HEK293 (cell line): ENCODE measurements around the gene CDCA4.
A peak's percentile ranks its signal among the peaks of the same experiment; 100 is the strongest.

Source experiments
- CTCF ChIA-PET: fragments of 350-600 bp; formaldehyde crosslinking; extraction: SDS; loops from one replicate; lab custom pipeline; 2021; ENCODE audit warnings: antibody characterized with exemption; lab: Yijun Ruan, JAX
- POLR2A ChIA-PET: fragments of 300-600 bp; formaldehyde crosslinking; extraction: SDS; loops from one replicate; lab custom pipeline; 2020; ENCODE audit warnings: antibody characterized with exemption, inconsistent platforms; lab: Yijun Ruan, JAX
- H3K27ac ChIP-seq: fragments of 200-500 bp; sonication (Bioruptor generic); 2 replicates; pipeline ENCODE4 v1.5.1; 2014; ENCODE audit warnings: low read depth, low read length, control low read depth, inconsistent platforms; ENCODE audit errors: extremely low read depth
- H3K36me3 ChIP-seq, 2 experiments: fragments of 200-500 bp in 1 of 2; sonication (Bioruptor generic) in 1 of 2; 1 replicate in 1 of 2; 2 replicates in 1 of 2; pipeline ENCODE4 v1.5.1; 2014 to 2017; ENCODE audit warnings: inconsistent platforms in 2 of 2, low read length in 2 of 2; ENCODE audit not compliant: control insufficient read depth in 2 of 2, insufficient read depth in 1 of 2
- H3K4me1 ChIP-seq: fragments of 200-500 bp; sonication (Bioruptor generic); 2 replicates; pipeline ENCODE4 v1.5.1; 2014; ENCODE audit warnings: mild to moderate bottlenecking, low read length, inconsistent platforms; ENCODE audit not compliant: control insufficient read depth, insufficient read depth
- H3K4me3 ChIP-seq: 2 replicates; pipeline ENCODE4 v1.5.1; 2011; ENCODE audit warnings: low read depth, mild to moderate bottlenecking, control low read depth, low read length, moderate library complexity
- H3K9me3 ChIP-seq: fragments of 200-500 bp; sonication (Bioruptor generic); 2 replicates; pipeline ENCODE4 v1.5.1; 2014; ENCODE audit warnings: low read depth, low read length, inconsistent platforms; ENCODE audit not compliant: control insufficient read depth, insufficient read depth
- IKZF3 ChIP-seq: fragments of 450-650 bp; IDR thresholded peaks from 2 replicates; pipeline ENCODE4 v1.5.0; 2018; ENCODE audit warnings: missing biosample characterization, mild to moderate bottlenecking, missing genetic modification characterization, moderate library complexity
- RBAK ChIP-seq: fragments of 450-650 bp; formaldehyde crosslinking; IDR thresholded peaks from 2 replicates; pipeline ENCODE4 v1.5.1; 2016; ENCODE audit warnings: missing biosample characterization, missing genetic modification characterization
- SCRT2 ChIP-seq: fragments of 450-650 bp; formaldehyde crosslinking; IDR thresholded peaks from 2 replicates; pipeline ENCODE4 v1.5.1; 2016; ENCODE audit warnings: missing biosample characterization, missing genetic modification characterization
- TCF7L2 ChIP-seq: IDR thresholded peaks from 2 replicates; pipeline ENCODE4 v1.6.1; 2011; ENCODE audit warnings: low read depth, mild to moderate bottlenecking, inconsistent platforms, low read length, moderate library complexity, borderline replicate concordance
- ZBTB17 ChIP-seq: fragments of 450-650 bp; formaldehyde crosslinking; IDR thresholded peaks from 2 replicates; pipeline ENCODE4 v1.5.1; 2016; ENCODE audit warnings: missing biosample characterization, missing genetic modification characterization
- ZNF140 ChIP-seq: fragments of 450-650 bp; formaldehyde crosslinking; IDR thresholded peaks from 2 replicates; pipeline ENCODE4 v1.5.1; 2016; ENCODE audit warnings: missing biosample characterization, missing genetic modification characterization
- ZNF600 ChIP-seq: fragments of 450-650 bp; formaldehyde crosslinking; IDR thresholded peaks from 2 replicates; pipeline ENCODE4 v1.5.1; 2016; ENCODE audit warnings: missing biosample characterization, missing genetic modification characterization
- ZNF624 ChIP-seq: fragments of 450-650 bp; formaldehyde crosslinking; IDR thresholded peaks from 2 replicates; pipeline ENCODE4 v1.5.1; 2017; ENCODE audit warnings: missing biosample characterization, missing genetic modification characterization
- ZSCAN5A ChIP-seq: fragments of 450-650 bp; formaldehyde crosslinking; IDR thresholded peaks from 2 replicates; pipeline ENCODE4 v1.5.1; 2016; ENCODE audit warnings: missing biosample characterization, missing genetic modification characterization
- TF ChIP-seq, protein P1 (sequence below): fragments of 450-650 bp; formaldehyde crosslinking; IDR thresholded peaks from 2 replicates; pipeline ENCODE4 v1.5.1; 2016; ENCODE audit warnings: missing biosample characterization, missing genetic modification characterization

Gene CDCA4

DNA sequence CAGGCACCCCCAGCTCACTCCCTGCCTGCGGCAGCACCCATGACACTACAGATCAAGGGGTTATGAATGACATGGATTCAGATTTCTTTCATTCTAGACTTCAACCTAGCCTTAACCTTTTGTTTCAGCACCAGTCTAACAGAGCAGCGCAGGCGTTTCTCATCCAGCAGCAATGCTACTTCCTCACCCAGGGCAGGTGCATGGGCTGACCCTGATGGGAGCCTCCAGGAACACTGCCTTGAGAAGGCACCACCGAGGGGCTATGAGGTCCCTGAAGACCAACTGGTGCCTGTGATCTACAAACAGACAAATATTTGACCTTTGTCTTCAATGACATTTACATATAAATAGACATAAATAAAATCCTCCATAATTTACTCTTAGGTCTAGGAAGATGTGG lies 10.8 kb downstream of the CDCA4 start:
- Histone ChIP-seq H3K9me3 (no peaks in the 10 kb centered on the region), H3K36me3 (peaks cover 15 to 67% of the 10 kb centered on the region in 2 experiments), H3K27ac (no peak overlapping the region), H3K4me1 (peaks cover 9% of the 10 kb centered on the region), H3K4me3 (no peak overlapping the region)
- CTCF ChIA-PET = interaction anchor here (1.3 kb wide), 1 partner anchor 184 kb away, joined by 3 read pairs; no protein-coding TSS in a partner anchor
- POLR2A ChIA-PET = interaction anchor here (1.5 kb wide), 1 partner anchor 11 kb away, joined by 3 read pairs; the partner anchor contains the start of gene CDCA4
- no peak for TF ChIP-seq ZSCAN5A (tag by site-specific recombination)
- TF ChIP-seq, protein P1, sequence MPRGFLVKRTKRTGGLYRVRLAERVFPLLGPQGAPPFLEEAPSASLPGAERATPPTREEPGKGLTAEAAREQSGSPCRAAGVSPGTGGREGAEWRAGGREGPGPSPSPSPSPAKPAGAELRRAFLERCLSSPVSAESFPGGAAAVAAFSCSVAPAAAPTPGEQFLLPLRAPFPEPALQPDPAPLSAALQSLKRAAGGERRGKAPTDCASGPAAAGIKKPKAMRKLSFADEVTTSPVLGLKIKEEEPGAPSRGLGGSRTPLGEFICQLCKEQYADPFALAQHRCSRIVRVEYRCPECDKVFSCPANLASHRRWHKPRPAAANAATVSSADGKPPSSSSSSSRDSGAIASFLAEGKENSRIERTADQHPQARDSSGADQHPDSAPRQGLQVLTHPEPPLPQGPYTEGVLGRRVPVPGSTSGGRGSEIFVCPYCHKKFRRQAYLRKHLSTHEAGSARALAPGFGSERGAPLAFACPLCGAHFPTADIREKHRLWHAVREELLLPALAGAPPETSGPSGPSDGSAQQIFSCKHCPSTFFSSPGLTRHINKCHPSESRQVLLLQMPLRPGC (tag by site-specific recombination) = no peak
- no peak for TF ChIP-seq ZNF140 (tag by site-specific recombination)
- TF ChIP-seq TCF7L2 = no peak

DNA sequence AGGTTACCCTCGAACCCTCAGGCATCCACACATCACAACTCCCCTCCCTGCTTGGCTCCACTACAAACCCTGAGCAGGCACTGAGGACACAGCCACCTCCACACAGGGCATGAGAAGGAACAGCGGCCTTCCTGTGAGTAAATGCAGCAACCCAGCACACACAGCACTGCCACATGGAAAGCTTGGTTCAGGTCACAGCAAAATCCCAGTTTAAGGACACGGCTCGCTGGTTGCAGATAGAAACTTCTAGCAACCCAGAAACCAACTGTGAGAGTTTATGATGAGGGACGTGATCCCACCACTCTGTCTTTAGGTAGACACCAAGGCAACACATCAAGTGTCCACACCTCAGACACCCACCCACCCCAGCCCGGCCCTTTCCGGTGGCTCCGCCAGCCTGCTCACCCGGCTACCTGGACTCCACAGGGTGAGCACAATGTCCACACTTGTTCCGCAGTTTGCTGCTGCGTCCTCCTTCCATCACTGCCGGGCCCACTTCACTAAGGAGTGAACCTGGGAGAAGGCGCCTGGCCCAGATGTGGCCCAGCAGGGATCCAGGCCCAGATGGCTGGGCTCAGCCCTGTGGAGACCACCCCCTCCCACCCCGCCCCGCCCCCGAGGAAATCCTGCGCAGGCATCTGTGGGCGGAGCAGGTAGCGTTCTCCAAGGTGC lies 13.2 kb downstream of the CDCA4 start:
- Histone ChIP-seq H3K4me1 (no peaks in the 10 kb centered on the region), H3K36me3 (peaks cover 15 to 61% of the 10 kb centered on the region in 2 experiments), H3K4me3 (no peak overlapping the region), H3K27ac (0 out of 2 replicates have a peak overlapping the region, but pooled peaks have one; percentile 16), H3K9me3 (no peaks in the 10 kb centered on the region)
- ChIA-PET POLR2A (interaction anchor here (0.7 to 3.1 kb wide), 2 partner anchors 11 to 13 kb away, joined by 3 to 9 read pairs; partner anchors contain the start of gene CDCA4), CTCF (interaction anchor here (0.6 to 3.2 kb wide), 3 partner anchors 38 to 77 kb away, joined by 3 to 15 read pairs (median 4); no protein-coding TSS in a partner anchor)
- TF ChIP-seq ZNF624 (tag by site-specific recombination) = no peak
- TF ChIP-seq ZBTB17 (tag by site-specific recombination) = peak; percentile 10; the same call in 1 of the 2 replicates

DNA sequence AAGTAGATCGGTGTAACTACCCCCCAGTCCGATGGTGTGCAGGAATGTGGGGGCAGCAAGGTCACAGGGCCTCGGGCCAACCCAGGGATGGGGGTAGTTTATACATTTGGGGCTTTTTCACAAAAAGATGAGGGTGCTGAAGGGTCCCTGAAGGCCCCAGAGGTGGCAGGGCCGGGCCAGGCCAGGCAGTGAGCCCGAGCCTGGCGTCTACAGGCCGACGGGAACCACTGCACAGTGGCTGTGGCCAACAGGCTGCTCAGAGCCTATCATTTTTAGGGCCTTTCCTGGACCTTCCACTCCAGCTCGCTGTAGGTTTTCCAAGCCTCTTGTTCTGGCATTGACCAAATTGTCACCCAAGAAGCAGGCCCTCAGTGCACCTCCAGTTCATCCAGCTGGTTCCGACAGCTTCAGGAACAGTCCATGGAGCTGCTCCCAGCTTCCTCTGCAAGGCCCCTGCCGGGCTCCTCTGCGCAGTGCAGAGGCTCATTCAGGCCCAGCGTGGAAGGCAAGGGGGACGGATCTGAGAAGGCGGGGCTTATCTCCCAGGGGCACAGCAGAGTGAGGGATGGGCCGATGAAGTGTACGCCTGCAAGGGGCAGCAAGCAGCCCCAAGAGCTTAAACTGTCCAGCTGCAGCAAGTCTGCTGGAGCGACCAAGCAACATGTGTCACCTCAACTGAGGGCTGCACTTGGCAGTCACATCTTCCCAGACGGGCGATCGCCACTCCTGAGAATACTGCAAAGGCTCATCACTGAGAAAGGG lies 13.9 kb downstream of the CDCA4 start:
- H3K27ac ChIP-seq = no peak overlapping the region
- ChIA-PET CTCF (interaction anchor here (0.6 to 3.2 kb wide), 3 partner anchors 39 to 76 kb away, joined by 3 to 15 read pairs (median 3); no protein-coding TSS in a partner anchor), POLR2A (interaction anchor here (0.7 to 3.1 kb wide), 2 partner anchors 12 to 14 kb away, joined by 3 to 9 read pairs; partner anchors contain the start of gene CDCA4)
- peaks cover 15 to 54% of the 10 kb centered on the region in 2 experiments for H3K36me3 ChIP-seq
- H3K4me1 ChIP-seq = no peaks in the 10 kb centered on the region
- no peak overlapping the region for H3K4me3 ChIP-seq
- H3K9me3 ChIP-seq = no peaks in the 10 kb centered on the region
- peak; percentile 59 for TF ChIP-seq ZBTB17 (tag by site-specific recombination)
- TF ChIP-seq RBAK (tag by site-specific recombination) = no peak
- TF ChIP-seq ZNF600 = peak; percentile 32; the same call in 1 of the 2 replicates
- TF ChIP-seq IKZF3 (tag by site-specific recombination) = peak; percentile 21; the same call in 1 of the 2 replicates
- peak; percentile 70 for TF ChIP-seq SCRT2 (tag by site-specific recombination)
